NCI-H82 treated with DMSO at 0.1 percent for 48 hours (cell line): ENCODE data around the gene SYCE3.
A peak's percentile ranks its signal among the peaks of the same experiment; 100 is the strongest.

Experiments
- DNase-seq: peaks from one replicate; lab custom pipeline; 2025; ENCODE audit not compliant: unreplicated experiment; lab: John Stamatoyannopoulos, UW

The SYCE3 gene

DNA sequence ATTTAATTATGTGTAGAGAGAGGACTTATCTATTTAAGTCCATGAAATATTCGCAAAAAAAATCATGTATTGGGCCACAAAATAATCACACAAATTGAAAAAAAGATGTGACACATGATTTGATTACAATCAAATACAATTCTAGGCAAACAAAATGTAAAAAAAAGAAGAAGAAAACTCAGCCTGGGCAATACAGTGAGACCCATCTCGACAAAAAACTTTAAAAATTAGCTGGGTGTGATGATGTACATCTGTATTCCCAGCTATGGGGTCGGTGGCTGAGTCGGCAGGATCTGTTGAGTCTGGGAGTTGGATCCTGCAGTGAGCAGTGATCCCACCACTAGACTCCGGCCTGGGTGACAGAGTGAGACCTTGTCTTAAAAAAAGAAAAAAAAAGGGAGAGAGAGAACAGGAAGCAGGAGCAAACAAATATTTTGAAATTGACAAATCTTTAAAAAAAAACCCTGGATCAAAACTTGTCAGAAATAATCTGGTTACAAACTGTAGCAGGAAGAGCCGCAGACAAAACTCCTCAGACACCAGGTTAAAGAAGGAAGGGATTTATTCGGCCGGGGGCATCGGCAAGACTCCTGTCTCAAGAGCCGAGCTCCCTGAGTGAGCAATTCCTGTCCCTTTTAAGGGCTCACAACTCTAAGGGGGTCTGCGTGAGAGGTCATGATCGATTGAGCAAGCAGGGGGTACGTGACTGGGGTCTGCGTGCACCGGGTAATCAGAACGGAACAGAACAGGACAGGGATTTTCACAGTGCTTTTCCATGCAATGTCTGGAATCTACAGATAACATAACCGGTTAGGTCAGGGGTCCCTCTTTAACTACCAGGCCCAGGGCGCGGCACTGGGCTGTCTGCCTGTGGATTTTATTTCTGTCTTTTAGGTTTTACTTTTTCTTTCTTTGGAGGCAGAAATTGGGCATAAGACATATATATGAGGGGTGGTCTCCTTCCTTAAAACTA, 29.6 kb downstream of the SYCE3 start:
- DNase-seq, result no peak

DNA sequence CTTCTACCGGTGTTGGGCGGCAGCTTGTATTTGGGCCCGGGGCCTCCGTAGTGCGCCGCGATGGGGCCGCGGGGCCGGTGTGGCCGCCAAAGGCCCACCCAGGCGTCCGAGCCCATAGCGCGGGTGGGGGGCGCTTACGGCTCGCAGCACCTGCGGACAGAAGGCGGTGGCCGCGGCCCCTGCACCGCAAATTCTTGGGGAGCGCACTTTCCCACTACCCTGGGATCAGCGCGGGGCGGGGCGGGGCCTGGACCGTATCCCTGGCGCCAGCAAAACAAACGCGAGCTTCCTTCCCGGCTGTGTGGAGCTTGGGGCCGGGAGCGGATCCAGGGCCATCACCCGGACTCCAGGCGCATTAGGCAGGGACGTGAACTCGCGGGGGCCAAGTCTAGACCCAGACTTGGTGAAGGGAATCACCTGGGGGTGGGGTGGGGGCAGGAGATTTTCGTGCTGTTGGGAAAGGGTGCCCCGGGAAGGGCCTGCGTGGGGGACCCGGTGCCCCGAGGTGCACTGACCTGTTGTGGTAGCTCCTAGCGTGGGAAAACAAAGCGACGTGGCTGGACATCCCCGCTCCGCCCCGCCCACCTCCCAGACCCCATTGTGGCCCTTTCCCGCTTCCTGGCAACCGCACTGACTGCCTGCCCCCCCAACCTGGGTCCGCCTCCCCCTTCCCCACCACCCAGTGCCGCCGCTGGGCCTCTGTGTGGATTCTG, 30.6 kb downstream of the SYCE3 start:
- DNase-seq, result no peak

DNA sequence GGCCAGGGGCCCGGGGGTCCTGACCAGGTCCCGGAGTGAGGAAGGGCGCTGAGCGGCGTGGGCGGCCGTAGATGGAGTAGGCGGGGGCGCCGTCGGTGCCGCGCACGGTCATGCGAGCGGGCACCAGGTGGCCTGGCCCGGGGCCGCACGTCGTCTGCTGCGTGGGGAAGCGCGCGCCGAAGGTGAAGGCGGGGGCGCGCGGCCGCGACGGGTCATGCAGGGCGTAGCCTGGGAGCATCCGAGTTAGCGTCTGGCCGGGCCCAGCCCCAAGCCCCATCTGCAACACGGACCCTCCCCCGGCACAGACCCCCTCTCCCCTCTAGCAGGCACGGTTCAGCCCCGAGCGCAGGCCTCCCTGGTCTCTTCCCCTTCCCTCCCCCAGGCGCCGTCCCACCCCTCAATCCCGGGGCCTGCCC, 31.2 kb downstream of the SYCE3 start:
- no peak for DNase-seq

- no peak for DNase-seq
These were observed 31.7 kb downstream of the SYCE3 start for GRCh38 chr22:50530877-50531545.

DNA sequence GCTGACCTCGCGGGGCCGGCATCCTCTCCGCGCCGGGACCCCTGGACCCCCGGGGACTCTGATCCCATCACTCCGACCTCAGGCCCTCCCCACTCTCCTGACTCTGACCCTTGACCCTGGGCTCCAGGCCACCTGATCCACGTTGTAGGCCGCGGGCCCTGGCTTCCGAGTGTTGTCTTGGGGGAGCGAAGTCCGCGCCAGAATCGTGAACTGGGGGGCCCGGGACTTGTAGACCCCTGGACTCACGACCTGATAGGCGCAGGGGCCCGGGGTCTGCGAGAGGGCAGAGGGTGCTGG, 32.2 kb downstream of the SYCE3 start:
- no peak for DNase-seq

DNA sequence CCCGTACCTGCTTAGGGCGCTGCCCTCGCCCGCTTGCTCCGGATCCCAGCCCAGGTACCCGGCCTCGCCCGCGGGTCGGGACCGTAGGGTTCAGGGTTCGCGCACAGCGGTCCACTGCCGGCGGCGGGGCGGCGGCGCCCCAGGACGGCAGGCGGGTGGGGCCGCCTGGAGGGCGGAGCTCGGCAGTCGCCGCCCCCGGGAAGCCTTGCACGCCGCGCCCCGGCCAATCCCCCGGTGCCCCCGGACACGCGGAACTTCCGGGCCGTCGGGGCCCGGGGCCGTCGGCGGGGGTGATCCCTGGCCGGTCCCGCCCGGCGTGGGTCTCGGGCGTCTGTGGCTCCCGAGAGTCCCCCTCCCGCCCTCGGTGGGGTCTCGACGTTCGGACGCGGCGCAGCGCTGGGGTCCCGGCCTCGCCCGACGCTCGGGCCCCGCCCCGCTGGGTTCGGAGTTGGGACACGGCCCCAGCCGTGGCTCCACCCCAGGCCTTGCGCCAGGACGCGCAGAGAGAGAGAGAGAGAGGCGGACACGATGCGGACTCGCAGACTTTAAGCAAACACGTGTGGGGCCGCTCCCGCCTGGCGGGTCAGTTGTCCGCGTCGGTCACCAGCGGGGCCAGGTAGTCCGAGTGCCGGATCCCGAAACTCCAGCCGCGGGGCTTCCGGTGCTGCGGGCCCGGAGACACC, 32.7 kb downstream of the SYCE3 start, which contains the start of gene TYMP:
TSS of gene TYMP (minus strand) at position 116 of the 683 bp plus-strand sequence. CDS start 303 bp downstream, outside the sequence.
- no peak for DNase-seq

DNA sequence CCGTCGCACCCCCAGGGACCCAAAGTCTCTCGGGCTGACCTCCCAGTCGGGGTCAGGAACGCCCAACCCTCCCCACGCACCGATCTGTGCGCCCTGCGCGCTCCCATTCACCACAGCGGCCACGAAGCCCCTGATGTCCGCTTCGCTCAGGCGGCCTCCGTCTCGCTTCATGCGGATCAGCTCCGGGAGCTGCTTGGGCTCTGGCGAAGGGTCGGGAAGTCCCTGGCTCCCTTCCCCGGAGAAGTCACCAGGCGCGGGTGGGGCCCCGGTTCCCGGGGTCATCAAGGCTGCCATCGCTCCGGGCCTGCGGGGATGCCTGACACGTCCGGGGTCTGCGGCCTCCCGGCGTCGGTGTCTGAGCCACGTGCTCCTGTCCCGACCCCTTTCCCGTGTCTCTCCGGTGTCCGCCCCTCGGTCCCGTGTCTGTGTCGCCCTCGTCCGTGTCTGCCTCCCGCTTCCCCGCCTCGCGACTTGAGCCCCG, 33.3 kb downstream of the SYCE3 start:
- DNase-seq, result no peak

DNA sequence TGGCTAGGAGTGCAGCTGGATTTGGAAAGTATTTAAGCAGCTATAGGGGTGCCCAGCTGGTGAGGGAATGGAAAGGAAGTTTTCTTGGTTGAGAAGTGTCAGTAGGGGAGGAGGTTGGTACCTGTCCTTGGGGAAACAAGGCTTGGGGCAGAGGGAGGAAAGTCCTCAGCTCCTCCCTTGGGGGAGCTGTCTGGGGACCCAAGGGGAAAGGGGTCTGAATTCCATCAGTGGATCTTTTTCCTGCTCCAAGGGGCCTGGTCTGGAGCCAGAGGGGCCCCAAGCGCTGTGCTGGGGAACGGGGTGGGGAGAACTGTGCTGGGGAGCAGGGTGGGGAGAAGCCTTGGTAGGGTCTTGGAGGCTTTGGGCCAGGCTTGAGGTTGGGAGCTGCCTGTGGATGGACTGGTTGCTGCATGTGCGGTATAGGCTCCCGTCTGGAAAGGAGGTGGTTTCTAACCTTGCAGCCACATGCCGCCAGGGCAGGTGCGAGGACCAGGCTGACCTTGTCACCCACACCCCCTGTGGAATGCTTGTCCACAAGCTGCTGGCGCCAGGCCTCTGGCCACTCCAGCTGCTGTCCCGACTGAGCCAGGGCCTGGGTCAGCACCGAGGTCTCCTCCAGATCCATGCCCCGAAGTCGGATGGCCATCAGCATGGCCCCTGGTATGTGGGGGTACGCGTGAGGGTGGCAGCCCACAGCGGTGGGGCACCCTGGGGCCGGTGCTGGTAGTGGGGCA, 33.9 kb downstream of the SYCE3 start:
- no peak for DNase-seq

DNA sequence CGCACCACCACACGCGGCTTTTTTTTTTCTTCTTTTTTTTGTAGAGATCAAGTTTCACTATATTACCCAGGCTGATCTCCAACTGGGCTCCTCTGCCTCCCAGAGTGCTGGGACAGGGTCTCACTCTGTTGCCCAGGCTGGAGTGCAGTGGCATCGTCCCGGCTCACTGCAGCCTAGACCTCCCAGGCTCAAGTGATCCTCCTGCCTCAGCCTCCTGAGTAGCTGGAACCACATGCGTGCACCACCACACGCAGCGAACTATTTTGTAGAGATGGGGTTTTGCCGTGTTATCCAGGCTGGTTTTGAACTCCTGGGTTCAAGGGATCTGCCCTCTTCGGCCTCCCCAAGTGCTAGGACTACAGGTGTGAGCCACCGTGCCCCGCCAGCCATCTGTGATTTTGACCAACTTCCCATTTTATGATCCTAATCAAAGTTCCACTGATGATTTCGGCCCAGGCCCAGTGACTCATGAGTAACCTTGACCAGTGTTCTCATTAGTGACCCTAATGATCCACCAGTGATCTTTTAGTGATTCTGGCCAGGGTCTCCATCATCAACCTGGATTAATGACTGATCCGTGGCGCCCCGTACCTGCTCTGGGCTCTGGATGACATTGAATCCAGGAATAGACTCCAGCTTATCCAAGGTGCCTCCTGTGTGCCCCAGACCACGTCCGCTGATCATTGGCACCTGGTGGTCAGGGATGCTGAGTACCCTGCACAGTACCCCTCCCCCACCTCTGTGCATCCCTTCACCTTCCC, 34.6 kb downstream of the SYCE3 start:
- DNase-seq, result no peak

- no peak for DNase-seq
These were observed 35.6 kb downstream of the SYCE3 start for GRCh38 chr22:50526834-50527801.

DNA sequence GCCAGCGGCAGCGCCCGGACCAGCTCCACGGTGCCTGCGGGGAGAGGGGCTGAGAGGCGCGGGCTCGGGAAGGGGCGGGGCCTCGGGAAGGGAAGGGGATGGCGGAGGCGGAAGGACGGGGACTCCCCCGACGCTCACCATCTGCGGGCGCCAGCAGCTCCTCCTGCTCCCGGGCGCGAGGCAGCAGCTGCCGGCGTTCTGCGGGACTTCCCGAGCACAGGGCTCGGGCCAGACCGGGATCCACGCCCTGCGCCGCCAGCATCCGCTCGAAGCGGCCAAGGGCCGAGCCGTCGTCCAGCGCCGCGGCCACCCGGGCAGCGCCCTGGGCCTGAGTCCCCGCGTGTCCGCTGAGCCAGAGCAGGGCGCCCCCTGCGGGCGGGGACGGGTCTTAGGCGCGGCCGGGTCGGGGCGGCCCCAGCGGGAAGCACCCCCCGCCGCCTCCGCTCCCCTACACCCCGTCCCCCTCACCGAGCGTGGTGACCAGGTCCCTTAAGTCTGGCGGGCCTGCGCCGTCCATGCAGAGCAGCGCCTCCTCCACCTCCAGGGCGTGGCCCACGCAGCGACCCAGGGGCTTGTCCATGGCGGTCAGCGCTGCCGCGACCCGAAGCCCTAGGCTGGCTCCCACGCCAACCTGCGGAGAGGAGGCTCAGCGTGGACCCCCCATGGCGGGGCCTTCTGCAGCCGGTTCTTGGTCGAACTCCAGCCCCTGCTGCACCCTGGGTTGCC, 36.4 kb downstream of the SYCE3 start:
- DNase-seq, result peak; percentile 18

DNA sequence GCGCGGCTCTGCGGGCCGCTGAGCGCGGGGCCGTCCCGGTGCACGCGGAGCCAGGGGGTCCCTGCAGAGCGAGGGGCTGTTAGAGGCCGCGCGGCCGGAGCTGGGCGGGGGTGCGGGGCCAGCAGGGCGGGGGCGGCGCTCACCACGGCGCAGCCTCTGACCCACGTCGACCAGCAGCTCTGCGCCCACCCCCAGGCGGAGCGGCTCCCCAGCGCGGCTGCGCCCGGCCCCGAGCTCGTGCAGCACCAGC, 36.9 kb downstream of the SYCE3 start:
- DNase-seq, result no peak

DNA sequence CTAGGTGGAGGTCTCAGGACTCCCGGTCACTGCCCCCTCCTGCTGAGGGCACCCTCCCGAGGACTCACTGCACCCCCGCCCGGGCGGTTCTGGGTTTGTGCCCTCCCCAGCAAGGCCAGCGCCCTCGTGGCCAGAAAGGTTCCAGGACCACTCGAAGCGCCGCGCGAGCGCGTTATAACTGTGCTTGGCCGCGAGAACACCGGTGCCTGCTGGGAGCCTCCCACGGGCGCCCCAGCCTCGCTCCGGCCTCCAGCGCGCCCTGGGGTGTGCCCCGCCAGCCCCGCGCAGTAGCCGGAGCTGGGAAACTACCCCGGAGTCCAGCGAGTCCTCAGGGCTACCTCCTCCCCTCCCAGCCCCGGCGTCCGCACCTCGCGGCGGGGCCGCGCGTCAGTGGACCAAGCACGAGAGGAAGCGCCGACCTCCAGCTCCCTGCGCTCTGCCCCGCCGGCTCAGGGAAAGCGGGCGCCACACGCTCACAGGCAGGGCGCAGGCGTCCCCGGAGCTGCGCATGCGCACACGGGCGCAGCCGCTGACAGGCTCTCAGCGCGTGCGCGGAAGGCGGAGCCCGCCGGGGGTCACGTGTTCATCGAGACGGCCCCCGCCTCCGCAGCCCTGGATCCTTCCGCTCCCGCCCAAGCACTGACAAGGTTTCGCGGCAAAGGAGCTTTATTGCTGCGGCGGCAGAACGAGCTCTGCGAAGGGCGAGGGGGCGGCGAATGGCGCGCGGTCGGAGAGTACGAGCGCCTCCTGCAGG, 37.4 kb downstream of the SYCE3 start, which contains the start of gene SCO2:
TSS of gene SCO2 (minus strand) at position 495 of the 754 bp plus-strand sequence. CDS start 1,187 bp downstream, outside the sequence.
- peak; percentile 67 for DNase-seq

DNA sequence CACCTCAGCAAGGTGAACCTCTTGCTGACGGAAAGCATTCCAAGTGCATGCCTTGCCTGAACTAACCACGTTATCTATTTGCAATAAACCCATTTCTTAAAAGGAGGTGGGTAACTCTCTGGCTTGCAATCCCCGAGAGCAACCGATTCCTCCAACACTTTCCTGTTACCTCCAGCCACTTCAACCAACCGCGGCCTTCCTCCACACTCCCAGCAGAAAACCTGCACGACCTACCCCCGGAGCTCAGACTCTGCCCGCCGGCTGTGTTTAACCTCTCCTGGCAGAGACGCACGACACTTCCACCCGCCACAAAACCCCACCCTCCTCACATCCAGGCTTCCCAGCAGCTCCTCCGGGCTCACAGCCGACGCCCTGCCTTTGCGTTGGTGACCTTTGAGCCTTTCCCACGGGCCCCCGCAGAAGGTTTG, 38.0 kb downstream of the SYCE3 start:
- no peak for DNase-seq

GRCh38 chr22:50523806-50524675, 38.7 kb downstream of the SYCE3 start:
- no peak for DNase-seq

- no peak for DNase-seq
These were observed 39.3 kb downstream of the SYCE3 start for GRCh38 chr22:50523458-50523805.
